ENCODE measurements around the gene RINT1. TPM values are rescaled to one million over a fixed set of nuclear protein-coding genes. Genes with fewer than 3 reads are reported as not detected.
A peak's percentile ranks its signal among the peaks of the same experiment; 100 is the strongest.

Gene RINT1
- total and polyA plus RNA-seq, 7 experiments from 2014 or later = 16.0 to 31.8 (median 25.1) TPM

GRCh38 chr7:105612806-105613205 lies 80.8 kb downstream of the RINT1 start:
- intact Hi-C loops (cut with micrococcal nuclease) = no loop called here
- ATAC-seq = no peak
- no peak overlapping the region for H3K4me3 Mint-ChIP-seq
- POLR2A ChIA-PET = no interaction called here
- H3K27ac Mint-ChIP-seq = no peak overlapping the region
- no peaks in the 10 kb centered on the region for H3K4me1 ChIP-seq (ENCODE audit: control insufficient read depth in 2 of 2, insufficient read depth in 2 of 2, low read length in 2 of 2)
- peaks cover 6 to 61% (median 6%) of the 10 kb centered on the region in 3 experiments for H3K36me3 ChIP-seq (ENCODE audit: control insufficient read depth in 2 of 3, insufficient read depth in 3 of 3, low read length in 3 of 3)
- no peaks in the 10 kb centered on the region for H3K27me3 Mint-ChIP-seq
- no peaks in the 10 kb centered on the region for H3K27me3 ChIP-seq (ENCODE audit: control insufficient read depth in 2 of 2, insufficient read depth in 2 of 2, low read length in 2 of 2)
- peaks cover 0 to 2% (median 0%) of the 10 kb centered on the region in 11 donors for H3K9me3 Mint-ChIP-seq
- H3K4me3 ChIP-seq (ENCODE audit: low read length) = no peak overlapping the region
- no peaks in the 10 kb centered on the region for H3K9me3 ChIP-seq (ENCODE audit: control insufficient read depth in 2 of 3, low read length in 3 of 3)
- no peak for DNase-seq
- CTCF ChIA-PET = no interaction called here
- no peak overlapping the region for H3K27ac ChIP-seq (ENCODE audit: low read depth, low read length)
- H3K36me3 Mint-ChIP-seq = peaks cover 0 to 51% (median 19%) of the 10 kb centered on the region in 5 donors
- no peaks in the 10 kb centered on the region for H3K4me1 Mint-ChIP-seq

GRCh38 chr7:105613611-105614330 lies 81.8 kb downstream of the RINT1 start:
- H3K36me3 Mint-ChIP-seq = peaks cover 3 to 51% (median 18%) of the 10 kb centered on the region in 5 donors
- H3K27me3 ChIP-seq (ENCODE audit: control insufficient read depth in 2 of 2, insufficient read depth in 2 of 2, low read length in 2 of 2) = no peaks in the 10 kb centered on the region
- CTCF ChIA-PET = interaction anchor here (0.6 kb wide), 1 partner anchor 163 kb away, joined by 3 read pairs; no protein-coding TSS in a partner anchor
- intact Hi-C loops (cut with micrococcal nuclease) = no loop called here
- H3K4me3 ChIP-seq (ENCODE audit: low read length) = no peak overlapping the region
- no peak for DNase-seq
- H3K27ac Mint-ChIP-seq = peak overlapping the region in 1 of 9 donors; percentile 6
- H3K9me3 Mint-ChIP-seq = peaks cover 0 to 2% (median 0%) of the 10 kb centered on the region in 11 donors
- H3K36me3 ChIP-seq (ENCODE audit: control insufficient read depth in 2 of 3, insufficient read depth in 3 of 3, low read length in 3 of 3) = peaks cover 6 to 66% (median 11%) of the 10 kb centered on the region in 3 experiments
- no peak for ATAC-seq
- POLR2A ChIA-PET = no interaction called here
- H3K27ac ChIP-seq (ENCODE audit: low read depth, low read length) = no peak overlapping the region
- no peaks in the 10 kb centered on the region for H3K27me3 Mint-ChIP-seq
- H3K4me1 Mint-ChIP-seq = no peaks in the 10 kb centered on the region
- no peaks in the 10 kb centered on the region for H3K9me3 ChIP-seq (ENCODE audit: control insufficient read depth in 2 of 3, low read length in 3 of 3)
- no peaks in the 10 kb centered on the region for H3K4me1 ChIP-seq (ENCODE audit: control insufficient read depth in 2 of 2, insufficient read depth in 2 of 2, low read length in 2 of 2)
- H3K4me3 Mint-ChIP-seq = no peak overlapping the region

GRCh38 chr7:105614341-105614840 lies 82.4 kb downstream of the RINT1 start:
- Mint-ChIP-seq H3K36me3 (peaks cover 4 to 49% (median 18%) of the 10 kb centered on the region in 5 donors), H3K27me3 (no peaks in the 10 kb centered on the region)
- intact Hi-C loops (cut with micrococcal nuclease) = no loop called here

More at GRCh38 chr7:105614341-105614840, 82.4 kb downstream of the RINT1 start:
- DNase-seq = no peak
- Mint-ChIP-seq H3K4me1 (no peaks in the 10 kb centered on the region), H3K4me3 (no peak overlapping the region), H3K27ac (peak overlapping the region in 3 of 9 donors; percentile 6 to 47 (median 14)), H3K9me3 (peaks cover 0 to 2% (median 0%) of the 10 kb centered on the region in 11 donors)
- peaks cover 6 to 67% (median 11%) of the 10 kb centered on the region in 3 experiments for H3K36me3 ChIP-seq (ENCODE audit: control insufficient read depth in 2 of 3, insufficient read depth in 3 of 3, low read length in 3 of 3)
- no peaks in the 10 kb centered on the region for H3K9me3 ChIP-seq (ENCODE audit: control insufficient read depth in 2 of 3, low read length in 3 of 3)
- no peaks in the 10 kb centered on the region for H3K27me3 ChIP-seq (ENCODE audit: control insufficient read depth in 2 of 2, insufficient read depth in 2 of 2, low read length in 2 of 2)
- POLR2A ChIA-PET = no interaction called here
- H3K4me3 ChIP-seq (ENCODE audit: low read length) = no peak overlapping the region
- no peak for ATAC-seq
- CTCF ChIA-PET = interaction anchor here (0.6 kb wide), 1 partner anchor 163 kb away, joined by 3 read pairs; no protein-coding TSS in a partner anchor
- no peaks in the 10 kb centered on the region for H3K4me1 ChIP-seq (ENCODE audit: control insufficient read depth in 2 of 2, insufficient read depth in 2 of 2, low read length in 2 of 2)
- H3K27ac ChIP-seq (ENCODE audit: low read depth, low read length) = no peak overlapping the region

Other genes starting within 250 kb of the RINT1 start
- gene SRPK2, start 143.3 kb upstream of the RINT1 start, total RNA-seq = 10 to 100 TPM; 45.1 to 56.7 (median 46.8) TPM
- gene SRPK2, start 143.3 kb upstream of the RINT1 start, polyA plus RNA-seq = 10 to 100 TPM; 40.2 to 52.8 TPM
- gene PUS7, start 9.9 kb upstream of the RINT1 start, total RNA-seq = 10 to 100 TPM in 1 of 5 experiments, 1 to 10 TPM in 4; 4.2 to 16.5 (median 5.4) TPM
- 1 to 10 TPM; 4.0 to 6.4 TPM for gene PUS7, start 9.9 kb upstream of the RINT1 start, polyA plus RNA-seq
- 1 to 10 TPM in 2 of 5 experiments, under 1 TPM in 1, not detected in 2; 0.75 to 2.1 (median 1.2) TPM for gene EFCAB10, start 49.3 kb downstream of the RINT1 start, total RNA-seq
- gene EFCAB10, start 49.3 kb downstream of the RINT1 start, polyA plus RNA-seq = not detected

Measured in naive thymus-derived CD4-positive, alpha-beta T cell (primary cell).